Endothelial cell of umbilical vein (primary cell): ENCODE data around the gene ATF7IP.

Source experiments
- EZH2 ChIP-seq: IDR thresholded peaks from 2 replicates; pipeline ENCODE4 v1.6.1; 2012; ENCODE audit warnings: borderline replicate concordance, low read depth, mild to moderate bottlenecking, moderate library complexity, low read length, inconsistent platforms; ENCODE audit not compliant: severe bottlenecking
- FOS ChIP-seq: IDR thresholded peaks from 2 replicates; pipeline ENCODE4 v1.6.1; 2011; ENCODE audit warnings: mild to moderate bottlenecking, low read length, moderate library complexity, borderline replicate concordance; ENCODE audit not compliant: insufficient read depth
- JUN ChIP-seq: IDR thresholded peaks from 2 replicates; pipeline ENCODE4 v1.6.1; 2011; ENCODE audit warnings: borderline replicate concordance, low read depth; ENCODE audit not compliant: insufficient read length, insufficient read depth
- MAX ChIP-seq: IDR thresholded peaks from 2 replicates; pipeline ENCODE4 v1.6.1; 2011; ENCODE audit not compliant: insufficient read depth, insufficient read length
- POLR2A ChIP-seq: IDR thresholded peaks from 2 replicates; pipeline ENCODE4 v1.6.1; 2012; ENCODE audit warnings: low read depth, mild to moderate bottlenecking, control low read depth, low read length
- POLR2AphosphoS5 ChIP-seq: IDR thresholded peaks from 2 replicates; pipeline ENCODE4 v1.6.1; 2012; ENCODE audit warnings: low read depth, mild to moderate bottlenecking, control low read depth, low read length, moderate library complexity; ENCODE audit not compliant: insufficient read depth
- TF ChIP-seq, protein P1 (sequence below), 2 donors: IDR thresholded peaks; 1 replicate in 1 of 2; 2 replicates in 1 of 2; pipeline ENCODE4 v1.5.1; 2011; ENCODE audit warnings: low read length in 2 of 2, mild to moderate bottlenecking in 2 of 2, moderate library complexity in 2 of 2, control low read depth in 1 of 2, inconsistent platforms in 1 of 2, low read depth in 1 of 2; ENCODE audit not compliant: insufficient read depth in 1 of 2; ENCODE audit errors: extremely low read depth in 1 of 2

DNA sequence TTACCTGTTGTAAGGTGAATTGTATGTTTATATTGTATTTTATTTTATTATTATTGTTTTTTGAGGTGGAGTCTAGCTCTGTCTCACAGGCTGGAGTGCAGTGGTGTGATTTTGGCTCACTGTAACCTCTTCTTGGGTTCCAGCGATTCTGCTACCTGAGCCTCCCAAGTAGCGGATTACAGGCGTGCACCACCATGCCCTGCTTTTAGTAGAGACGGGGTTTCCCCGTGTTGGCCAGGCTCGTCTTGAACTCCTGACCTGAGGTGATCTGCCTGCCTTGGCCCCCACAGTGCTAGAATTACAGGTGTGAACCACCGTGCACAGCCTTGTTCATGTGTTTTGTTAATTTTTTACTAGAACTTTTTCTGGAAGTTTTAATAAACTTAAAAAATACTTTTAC is 3.8 kb downstream of the ATF7IP start:
- TF ChIP-seq, protein P1, sequence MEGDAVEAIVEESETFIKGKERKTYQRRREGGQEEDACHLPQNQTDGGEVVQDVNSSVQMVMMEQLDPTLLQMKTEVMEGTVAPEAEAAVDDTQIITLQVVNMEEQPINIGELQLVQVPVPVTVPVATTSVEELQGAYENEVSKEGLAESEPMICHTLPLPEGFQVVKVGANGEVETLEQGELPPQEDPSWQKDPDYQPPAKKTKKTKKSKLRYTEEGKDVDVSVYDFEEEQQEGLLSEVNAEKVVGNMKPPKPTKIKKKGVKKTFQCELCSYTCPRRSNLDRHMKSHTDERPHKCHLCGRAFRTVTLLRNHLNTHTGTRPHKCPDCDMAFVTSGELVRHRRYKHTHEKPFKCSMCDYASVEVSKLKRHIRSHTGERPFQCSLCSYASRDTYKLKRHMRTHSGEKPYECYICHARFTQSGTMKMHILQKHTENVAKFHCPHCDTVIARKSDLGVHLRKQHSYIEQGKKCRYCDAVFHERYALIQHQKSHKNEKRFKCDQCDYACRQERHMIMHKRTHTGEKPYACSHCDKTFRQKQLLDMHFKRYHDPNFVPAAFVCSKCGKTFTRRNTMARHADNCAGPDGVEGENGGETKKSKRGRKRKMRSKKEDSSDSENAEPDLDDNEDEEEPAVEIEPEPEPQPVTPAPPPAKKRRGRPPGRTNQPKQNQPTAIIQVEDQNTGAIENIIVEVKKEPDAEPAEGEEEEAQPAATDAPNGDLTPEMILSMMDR (IDR thresholded peaks at IDR 0.05; ENCODE audit: extremely low read depth in 1 of 2, insufficient read depth in 1 of 2, low read depth in 1 of 2, low read length in 2 of 2) = no peak
- TF ChIP-seq MAX (no peak), EZH2 (no peak), POLR2A (no peak), FOS (no peak), POLR2AphosphoS5 (no peak), JUN (no peak)
